ENCODE data around the gene DNAH9. TPM values are rescaled to one million over a fixed set of nuclear protein-coding genes. Genes with fewer than 3 reads are reported as not detected.

Gene DNAH9
- total and polyA plus RNA-seq, 2 donors: 0.09 to 0.48 TPM

GRCh38 chr17:11786711-11787438, 188.6 kb downstream of the DNAH9 start:
- DNase-seq (ENCODE audit: low read depth in 6 of 9, low spot score in 9 of 9): no peak
- no peaks in the 10 kb centered on the region for H3K27me3 ChIP-seq (ENCODE audit: control insufficient read depth in 2 of 2, insufficient read depth in 1 of 2, low read length in 1 of 2)
- H3K4me1 ChIP-seq (ENCODE audit: control insufficient read depth in 2 of 2, insufficient read depth in 2 of 2, low read length in 2 of 2): no peaks in the 10 kb centered on the region
- H3K9me3 ChIP-seq (ENCODE audit: control insufficient read depth in 2 of 2, insufficient read depth in 1 of 2, low read length in 1 of 2): peaks cover 0 to 1% of the 10 kb centered on the region in 2 donors
- no peak overlapping the region for H3K27ac ChIP-seq (ENCODE audit: low read depth in 1 of 2, low read length in 1 of 2)
- WGBS: 74% methylated on average over 9 of the region's 9 CpGs
- no peak overlapping the region for H3K4me3 ChIP-seq (ENCODE audit: low read length in 2 of 2)
- H3K36me3 ChIP-seq (ENCODE audit: control insufficient read depth in 2 of 2, insufficient read depth in 2 of 2, low read length in 1 of 2): no peaks in the 10 kb centered on the region

- no peaks in the 10 kb centered on the region for H3K4me1 ChIP-seq (ENCODE audit: control insufficient read depth in 2 of 2, insufficient read depth in 2 of 2, low read length in 2 of 2)
- H3K27me3 ChIP-seq (ENCODE audit: control insufficient read depth in 2 of 2, insufficient read depth in 1 of 2, low read length in 1 of 2): no peaks in the 10 kb centered on the region
- no peak overlapping the region for H3K4me3 ChIP-seq (ENCODE audit: low read length in 2 of 2)
- no peak overlapping the region for H3K27ac ChIP-seq (ENCODE audit: low read depth in 1 of 2, low read length in 1 of 2)
- no peak for DNase-seq (ENCODE audit: low read depth in 6 of 9, low spot score in 9 of 9)
- WGBS: 91% methylated on average over 1 of the region's 1 CpG
- no peaks in the 10 kb centered on the region for H3K9me3 ChIP-seq (ENCODE audit: control insufficient read depth in 2 of 2, insufficient read depth in 1 of 2, low read length in 1 of 2)
- H3K36me3 ChIP-seq (ENCODE audit: control insufficient read depth in 2 of 2, insufficient read depth in 2 of 2, low read length in 1 of 2): no peaks in the 10 kb centered on the region
Observed at GRCh38 chr17:11795906-11796305, 197.6 kb downstream of the DNAH9 start.

GRCh38 chr17:11797803-11798202, 199.5 kb downstream of the DNAH9 start:
- H3K27me3 ChIP-seq (ENCODE audit: control insufficient read depth in 2 of 2, insufficient read depth in 1 of 2, low read length in 1 of 2): no peaks in the 10 kb centered on the region
- no peaks in the 10 kb centered on the region for H3K4me1 ChIP-seq (ENCODE audit: control insufficient read depth in 2 of 2, insufficient read depth in 2 of 2, low read length in 2 of 2)
- no peaks in the 10 kb centered on the region for H3K36me3 ChIP-seq (ENCODE audit: control insufficient read depth in 2 of 2, insufficient read depth in 2 of 2, low read length in 1 of 2)
- H3K4me3 ChIP-seq (ENCODE audit: low read length in 2 of 2): no peak overlapping the region
- WGBS: 88% methylated on average over 8 of the region's 8 CpGs
- H3K9me3 ChIP-seq (ENCODE audit: control insufficient read depth in 2 of 2, insufficient read depth in 1 of 2, low read length in 1 of 2): no peaks in the 10 kb centered on the region
- H3K27ac ChIP-seq (ENCODE audit: low read depth in 1 of 2, low read length in 1 of 2): no peak overlapping the region
- DNase-seq (ENCODE audit: low read depth in 6 of 9, low spot score in 9 of 9): no peak

GRCh38 chr17:11803231-11803969, 205.1 kb downstream of the DNAH9 start:
- WGBS: 86% methylated on average over 9 of the region's 9 CpGs
- Histone ChIP-seq H3K4me1 (ENCODE audit: control insufficient read depth in 2 of 2, insufficient read depth in 2 of 2, low read length in 2 of 2) (no peaks in the 10 kb centered on the region), H3K9me3 (ENCODE audit: control insufficient read depth in 2 of 2, insufficient read depth in 1 of 2, low read length in 1 of 2) (no peaks in the 10 kb centered on the region), H3K27me3 (ENCODE audit: control insufficient read depth in 2 of 2, insufficient read depth in 1 of 2, low read length in 1 of 2) (no peaks in the 10 kb centered on the region), H3K4me3 (ENCODE audit: low read length in 2 of 2) (no peak overlapping the region), H3K36me3 (ENCODE audit: control insufficient read depth in 2 of 2, insufficient read depth in 2 of 2, low read length in 1 of 2) (no peaks in the 10 kb centered on the region), H3K27ac (ENCODE audit: low read depth in 1 of 2, low read length in 1 of 2) (no peak overlapping the region)
- DNase-seq (ENCODE audit: low read depth in 6 of 9, low spot score in 9 of 9): no peak

GRCh38 chr17:11805138-11805537, 206.9 kb downstream of the DNAH9 start:
- Histone ChIP-seq H3K4me1 (ENCODE audit: control insufficient read depth in 2 of 2, insufficient read depth in 2 of 2, low read length in 2 of 2) (no peaks in the 10 kb centered on the region), H3K9me3 (ENCODE audit: control insufficient read depth in 2 of 2, insufficient read depth in 1 of 2, low read length in 1 of 2) (no peaks in the 10 kb centered on the region), H3K36me3 (ENCODE audit: control insufficient read depth in 2 of 2, insufficient read depth in 2 of 2, low read length in 1 of 2) (no peaks in the 10 kb centered on the region), H3K27me3 (ENCODE audit: control insufficient read depth in 2 of 2, insufficient read depth in 1 of 2, low read length in 1 of 2) (no peaks in the 10 kb centered on the region), H3K27ac (ENCODE audit: low read depth in 1 of 2, low read length in 1 of 2) (no peak overlapping the region), H3K4me3 (ENCODE audit: low read length in 2 of 2) (no peak overlapping the region)
- 93% methylated on average over 6 of the region's 6 CpGs for WGBS
- DNase-seq (ENCODE audit: low read depth in 6 of 9, low spot score in 9 of 9): no peak

- Histone ChIP-seq H3K27ac (ENCODE audit: low read depth in 1 of 2, low read length in 1 of 2) (no peak overlapping the region), H3K36me3 (ENCODE audit: control insufficient read depth in 2 of 2, insufficient read depth in 2 of 2, low read length in 1 of 2) (no peaks in the 10 kb centered on the region), H3K27me3 (ENCODE audit: control insufficient read depth in 2 of 2, insufficient read depth in 1 of 2, low read length in 1 of 2) (no peaks in the 10 kb centered on the region), H3K4me3 (ENCODE audit: low read length in 2 of 2) (no peak overlapping the region), H3K4me1 (ENCODE audit: control insufficient read depth in 2 of 2, insufficient read depth in 2 of 2, low read length in 2 of 2) (no peaks in the 10 kb centered on the region), H3K9me3 (ENCODE audit: control insufficient read depth in 2 of 2, insufficient read depth in 1 of 2, low read length in 1 of 2) (no peaks in the 10 kb centered on the region)
- WGBS: 96% methylated on average over 7 of the region's 7 CpGs
- no peak for DNase-seq (ENCODE audit: low read depth in 6 of 9, low spot score in 9 of 9)
Observed at GRCh38 chr17:11805952-11806351, 207.7 kb downstream of the DNAH9 start.

- H3K27ac ChIP-seq (ENCODE audit: low read depth in 1 of 2, low read length in 1 of 2): no peak overlapping the region
- H3K9me3 ChIP-seq (ENCODE audit: control insufficient read depth in 2 of 2, insufficient read depth in 1 of 2, low read length in 1 of 2): no peaks in the 10 kb centered on the region
- DNase-seq (ENCODE audit: low read depth in 6 of 9, low spot score in 9 of 9): no peak
- no peaks in the 10 kb centered on the region for H3K4me1 ChIP-seq (ENCODE audit: control insufficient read depth in 2 of 2, insufficient read depth in 2 of 2, low read length in 2 of 2)
- 90% methylated on average over 7 of the region's 7 CpGs for WGBS
- no peaks in the 10 kb centered on the region for H3K27me3 ChIP-seq (ENCODE audit: control insufficient read depth in 2 of 2, insufficient read depth in 1 of 2, low read length in 1 of 2)
- no peak overlapping the region for H3K4me3 ChIP-seq (ENCODE audit: low read length in 2 of 2)
- H3K36me3 ChIP-seq (ENCODE audit: control insufficient read depth in 2 of 2, insufficient read depth in 2 of 2, low read length in 1 of 2): no peaks in the 10 kb centered on the region
Observed at GRCh38 chr17:11807606-11808005, 209.3 kb downstream of the DNAH9 start.

- WGBS: 96% methylated on average over 4 of the region's 4 CpGs
- Histone ChIP-seq H3K4me1 (ENCODE audit: control insufficient read depth in 2 of 2, insufficient read depth in 2 of 2, low read length in 2 of 2) (no peaks in the 10 kb centered on the region), H3K27ac (ENCODE audit: low read depth in 1 of 2, low read length in 1 of 2) (no peak overlapping the region), H3K27me3 (ENCODE audit: control insufficient read depth in 2 of 2, insufficient read depth in 1 of 2, low read length in 1 of 2) (no peaks in the 10 kb centered on the region), H3K4me3 (ENCODE audit: low read length in 2 of 2) (no peak overlapping the region), H3K36me3 (ENCODE audit: control insufficient read depth in 2 of 2, insufficient read depth in 2 of 2, low read length in 1 of 2) (no peaks in the 10 kb centered on the region), H3K9me3 (ENCODE audit: control insufficient read depth in 2 of 2, insufficient read depth in 1 of 2, low read length in 1 of 2) (no peaks in the 10 kb centered on the region)
- no peak for DNase-seq (ENCODE audit: low read depth in 6 of 9, low spot score in 9 of 9)
Observed at GRCh38 chr17:11813278-11813677, 215.0 kb downstream of the DNAH9 start.

- no peaks in the 10 kb centered on the region for H3K36me3 ChIP-seq (ENCODE audit: control insufficient read depth in 2 of 2, insufficient read depth in 2 of 2, low read length in 1 of 2)
- H3K27ac ChIP-seq (ENCODE audit: low read depth in 1 of 2, low read length in 1 of 2): no peak overlapping the region
- DNase-seq (ENCODE audit: low read depth in 6 of 9, low spot score in 9 of 9): no peak
- no peaks in the 10 kb centered on the region for H3K4me1 ChIP-seq (ENCODE audit: control insufficient read depth in 2 of 2, insufficient read depth in 2 of 2, low read length in 2 of 2)
- H3K27me3 ChIP-seq (ENCODE audit: control insufficient read depth in 2 of 2, insufficient read depth in 1 of 2, low read length in 1 of 2): no peaks in the 10 kb centered on the region
- H3K4me3 ChIP-seq (ENCODE audit: low read length in 2 of 2): no peak overlapping the region
- H3K9me3 ChIP-seq (ENCODE audit: control insufficient read depth in 2 of 2, insufficient read depth in 1 of 2, low read length in 1 of 2): no peaks in the 10 kb centered on the region
Observed at GRCh38 chr17:11813871-11814270, 215.6 kb downstream of the DNAH9 start.

All from thymus (tissue), 11 donors.